ENCODE data around the gene IL17RD. TPM values are rescaled to one million over a fixed set of nuclear protein-coding genes. Genes with fewer than 3 reads are reported as not detected.

IL17RD gene
- total RNA-seq, 5 donors from 2014 or later (not counting 1 experiment from before 2014, with no cell fraction given), result 0.05 to 0.38 (median 0.10) TPM; not detected in 1

- ChIA-PET CTCF (no interaction called here), POLR2A (no interaction called here)
- Histone ChIP-seq H3K27me3 (replicated peaks in 1 of 2; ENCODE audit: control insufficient read depth in 2 of 2, extremely low read depth in 1 of 2, insufficient read depth in 2 of 2, low read length in 1 of 2) (peaks cover 0 to 15% of the 10 kb centered on the region in 2 experiments), H3K9me3 (no peaks in the 10 kb centered on the region), H3K36me3 (ENCODE audit: control insufficient read depth in 2 of 2, extremely low read depth in 1 of 2, insufficient read depth in 1 of 2, low read length in 1 of 2) (no peaks in the 10 kb centered on the region), H3K4me1 (ENCODE audit: control insufficient read depth in 1 of 2, extremely low read depth in 1 of 2, insufficient read depth in 2 of 2, low read length in 2 of 2) (peaks cover 0 to 3% of the 10 kb centered on the region in 2 experiments), H3K27ac (ENCODE audit: low read length) (no peak overlapping the region), H3K4me3 (ENCODE audit: control insufficient read depth in 1 of 2, extremely low read depth in 1 of 2, low read length in 1 of 2) (no peak overlapping the region)
- H3K9me3 Mint-ChIP-seq, result no peaks in the 10 kb centered on the region
- ATAC-seq (replicated peaks in 1 of 4), result no peak
- no peak overlapping the region for H3K4me3 Mint-ChIP-seq
- no peaks in the 10 kb centered on the region for H3K36me3 Mint-ChIP-seq
- no peak overlapping the region for H3K27ac Mint-ChIP-seq
- peaks cover 0 to 9% (median 0%) of the 10 kb centered on the region in 3 donors for H3K4me1 Mint-ChIP-seq
- WGBS (ENCODE audit: insufficient coverage), result 79% methylated on average over 10 of the region's 11 CpGs
- DNase-seq, result no peak
- H3K27me3 Mint-ChIP-seq, result peaks cover 6 to 14% of the 10 kb centered on the region in 2 donors
These were observed 37.1 kb downstream of the IL17RD start for GRCh38 chr3:57127891-57128518.

- WGBS (ENCODE audit: insufficient coverage), result 90% methylated on average over 2 of the region's 4 CpGs
- ChIA-PET POLR2A (no interaction called here), CTCF (no interaction called here)
- no peak for DNase-seq
- H3K36me3 Mint-ChIP-seq, result no peaks in the 10 kb centered on the region
- H3K4me1 Mint-ChIP-seq, result peaks cover 0 to 9% (median 0%) of the 10 kb centered on the region in 3 donors
- peaks cover 0 to 18% of the 10 kb centered on the region in 2 experiments for H3K27me3 ChIP-seq (replicated peaks in 1 of 2; ENCODE audit: control insufficient read depth in 2 of 2, extremely low read depth in 1 of 2, insufficient read depth in 2 of 2, low read length in 1 of 2)
- H3K36me3 ChIP-seq (ENCODE audit: control insufficient read depth in 2 of 2, extremely low read depth in 1 of 2, insufficient read depth in 1 of 2, low read length in 1 of 2), result no peaks in the 10 kb centered on the region
- ATAC-seq (replicated peaks in 1 of 4), result no peak
- peaks cover 0 to 3% of the 10 kb centered on the region in 2 experiments for H3K4me1 ChIP-seq (ENCODE audit: control insufficient read depth in 1 of 2, extremely low read depth in 1 of 2, insufficient read depth in 2 of 2, low read length in 2 of 2)
- H3K27ac Mint-ChIP-seq, result no peak overlapping the region
- H3K9me3 Mint-ChIP-seq, result no peaks in the 10 kb centered on the region
- no peak overlapping the region for H3K4me3 ChIP-seq (ENCODE audit: control insufficient read depth in 1 of 2, extremely low read depth in 1 of 2, low read length in 1 of 2)
- H3K4me3 Mint-ChIP-seq, result no peak overlapping the region
- peaks cover 17 to 21% of the 10 kb centered on the region in 2 donors for H3K27me3 Mint-ChIP-seq
- no peak overlapping the region for H3K27ac ChIP-seq (ENCODE audit: low read length)
- H3K9me3 ChIP-seq, result no peaks in the 10 kb centered on the region
These were observed 38.9 kb downstream of the IL17RD start for GRCh38 chr3:57126244-57126643.

- ATAC-seq (replicated peaks in 1 of 4), result no peak
- no peak for DNase-seq
- Mint-ChIP-seq H3K27ac (no peak overlapping the region), H3K9me3 (no peaks in the 10 kb centered on the region), H3K4me3 (no peak overlapping the region), H3K36me3 (no peaks in the 10 kb centered on the region), H3K4me1 (no peaks in the 10 kb centered on the region), H3K27me3 (peaks cover 17 to 19% of the 10 kb centered on the region in 2 donors)
- H3K27ac ChIP-seq (ENCODE audit: low read length), result no peak overlapping the region
- ChIA-PET POLR2A (no interaction called here), CTCF (no interaction called here)
- H3K36me3 ChIP-seq (ENCODE audit: control insufficient read depth in 2 of 2, extremely low read depth in 1 of 2, insufficient read depth in 1 of 2, low read length in 1 of 2), result no peaks in the 10 kb centered on the region
- no peaks in the 10 kb centered on the region for H3K4me1 ChIP-seq (ENCODE audit: control insufficient read depth in 1 of 2, extremely low read depth in 1 of 2, insufficient read depth in 2 of 2, low read length in 2 of 2)
- H3K27me3 ChIP-seq (replicated peaks in 1 of 2; ENCODE audit: control insufficient read depth in 2 of 2, extremely low read depth in 1 of 2, insufficient read depth in 2 of 2, low read length in 1 of 2), result peaks cover 0 to 13% of the 10 kb centered on the region in 2 experiments
- 90% methylated on average over 2 of the region's 10 CpGs for WGBS (ENCODE audit: insufficient coverage)
- H3K4me3 ChIP-seq (ENCODE audit: control insufficient read depth in 1 of 2, extremely low read depth in 1 of 2, low read length in 1 of 2), result no peak overlapping the region
- H3K9me3 ChIP-seq, result no peaks in the 10 kb centered on the region
These were observed 44.5 kb downstream of the IL17RD start for GRCh38 chr3:57120451-57121174.

- H3K4me1 ChIP-seq (ENCODE audit: control insufficient read depth in 1 of 2, extremely low read depth in 1 of 2, insufficient read depth in 2 of 2, low read length in 2 of 2), result no peaks in the 10 kb centered on the region
- POLR2A ChIA-PET, result no interaction called here
- Mint-ChIP-seq H3K4me3 (no peak overlapping the region), H3K27ac (no peak overlapping the region), H3K9me3 (no peaks in the 10 kb centered on the region), H3K27me3 (peaks cover 17 to 19% of the 10 kb centered on the region in 2 donors), H3K36me3 (no peaks in the 10 kb centered on the region), H3K4me1 (no peaks in the 10 kb centered on the region)
- no peak overlapping the region for H3K27ac ChIP-seq (ENCODE audit: low read length)
- no peaks in the 10 kb centered on the region for H3K36me3 ChIP-seq (ENCODE audit: control insufficient read depth in 2 of 2, extremely low read depth in 1 of 2, insufficient read depth in 1 of 2, low read length in 1 of 2)
- DNase-seq (no peak), ATAC-seq (replicated peaks in 1 of 4) (no peak)
- no peak overlapping the region for H3K4me3 ChIP-seq (ENCODE audit: control insufficient read depth in 1 of 2, extremely low read depth in 1 of 2, low read length in 1 of 2)
- CTCF ChIA-PET, result no interaction called here
- H3K9me3 ChIP-seq, result no peaks in the 10 kb centered on the region
- WGBS (ENCODE audit: insufficient coverage), result 79% methylated on average over 2 of the region's 3 CpGs
- H3K27me3 ChIP-seq (replicated peaks in 1 of 2; ENCODE audit: control insufficient read depth in 2 of 2, extremely low read depth in 1 of 2, insufficient read depth in 2 of 2, low read length in 1 of 2), result peaks cover 0 to 13% of the 10 kb centered on the region in 2 experiments
These were observed 45.1 kb downstream of the IL17RD start for GRCh38 chr3:57120040-57120439.

GRCh38 chr3:57118254-57118653 lies 46.9 kb downstream of the IL17RD start:
- H3K27me3 ChIP-seq (replicated peaks in 1 of 2; ENCODE audit: control insufficient read depth in 2 of 2, extremely low read depth in 1 of 2, insufficient read depth in 2 of 2, low read length in 1 of 2), result peaks cover 0 to 7% of the 10 kb centered on the region in 2 experiments
- no peaks in the 10 kb centered on the region for H3K9me3 ChIP-seq
- no peak overlapping the region for H3K4me3 ChIP-seq (ENCODE audit: control insufficient read depth in 1 of 2, extremely low read depth in 1 of 2, low read length in 1 of 2)
- Mint-ChIP-seq H3K4me3 (no peak overlapping the region), H3K36me3 (no peaks in the 10 kb centered on the region), H3K4me1 (no peaks in the 10 kb centered on the region), H3K27ac (no peak overlapping the region), H3K27me3 (peaks cover 13 to 16% of the 10 kb centered on the region in 2 donors), H3K9me3 (no peaks in the 10 kb centered on the region)
- CTCF ChIA-PET, result no interaction called here
- ATAC-seq (replicated peaks in 1 of 4) (no peak), DNase-seq (no peak)
- no peak overlapping the region for H3K27ac ChIP-seq (ENCODE audit: low read length)
- no peaks in the 10 kb centered on the region for H3K36me3 ChIP-seq (ENCODE audit: control insufficient read depth in 2 of 2, extremely low read depth in 1 of 2, insufficient read depth in 1 of 2, low read length in 1 of 2)
- WGBS (ENCODE audit: insufficient coverage), result no CpG with 5 or more reads among the region's 3 CpGs
- no peaks in the 10 kb centered on the region for H3K4me1 ChIP-seq (ENCODE audit: control insufficient read depth in 1 of 2, extremely low read depth in 1 of 2, insufficient read depth in 2 of 2, low read length in 2 of 2)
- POLR2A ChIA-PET, result no interaction called here

- no peak overlapping the region for H3K4me3 Mint-ChIP-seq
- Histone ChIP-seq H3K4me1 (ENCODE audit: control insufficient read depth in 1 of 2, extremely low read depth in 1 of 2, insufficient read depth in 2 of 2, low read length in 2 of 2) (no peaks in the 10 kb centered on the region), H3K9me3 (no peaks in the 10 kb centered on the region), H3K27ac (ENCODE audit: low read length) (no peak overlapping the region), H3K27me3 (replicated peaks in 1 of 2; ENCODE audit: control insufficient read depth in 2 of 2, extremely low read depth in 1 of 2, insufficient read depth in 2 of 2, low read length in 1 of 2) (peaks cover 0 to 3% of the 10 kb centered on the region in 2 experiments), H3K36me3 (ENCODE audit: control insufficient read depth in 2 of 2, extremely low read depth in 1 of 2, insufficient read depth in 1 of 2, low read length in 1 of 2) (no peaks in the 10 kb centered on the region), H3K4me3 (ENCODE audit: control insufficient read depth in 1 of 2, extremely low read depth in 1 of 2, low read length in 1 of 2) (no peak overlapping the region)
- ChIA-PET POLR2A (interaction anchor here in 1 of 2 donors (0.6 kb wide), 1 partner anchor 456 kb away, joined by 5 read pairs; no protein-coding TSS in a partner anchor), CTCF (interaction anchor here (0.6 to 0.7 kb wide), 2 partner anchors 20 to 29 kb away, joined by 3 to 5 read pairs; no protein-coding TSS in a partner anchor)
- WGBS (ENCODE audit: insufficient coverage), result no CpG with 5 or more reads among the region's 3 CpGs
- H3K36me3 Mint-ChIP-seq, result no peaks in the 10 kb centered on the region
- peaks cover 0 to 4% (median 0%) of the 10 kb centered on the region in 3 donors for H3K4me1 Mint-ChIP-seq
- H3K27ac Mint-ChIP-seq, result no peak overlapping the region
- ATAC-seq (replicated peaks in 1 of 4), result no peak
- H3K27me3 Mint-ChIP-seq, result peaks cover 2 to 8% of the 10 kb centered on the region in 2 donors
- no peaks in the 10 kb centered on the region for H3K9me3 Mint-ChIP-seq
- no peak for DNase-seq
These were observed 48.7 kb downstream of the IL17RD start for GRCh38 chr3:57116501-57116900.
